H1 (cell line): Measurements from ENCODE around the gene SLC24A3. TPM values are rescaled to one million over a fixed set of nuclear protein-coding genes. Genes with fewer than 3 reads are reported as not detected.

Experiments
- ZNF274 ChIP-seq: IDR thresholded peaks from 2 replicates; pipeline ENCODE4 v1.7.0; 2012; ENCODE audit warnings: low read length, borderline replicate concordance; ENCODE audit errors: extremely low read depth
- polyA plus RNA-seq, 7 experiments: library from polyadenylated mRNA; depleted of rRNA in 3 of 7; stranded (reverse) in 5 of 7; unstranded in 2 of 7; fragments of >200 nt in 5 of 7; fragments of 200-250 nt in 2 of 7; gene quantifications; 1 replicate in 5 of 7; 2 replicates in 1 of 7; 4 replicates in 1 of 7; pipeline versions ENCODE4 v1.2.1 to v1.2.3, GENCODE V29; 2011 to 2013; ENCODE audit warnings: missing spikeins in 2 of 7, mixed read lengths in 2 of 7
- total RNA-seq: library from RNA; stranded (reverse); fragmentation: NEBNext Ultra II Directional; extraction: Animal tissue kit (Norgen Biotek cat#: 25700); gene quantifications from 2 replicates; pipeline ENCODE4 v1.2.1, GENCODE V29; 2021

The SLC24A3 gene
- total and polyA plus RNA-seq, 2 of the 8 experiments (the other 6 are each of a cell fraction or from before 2014, with no cell fraction given) = 4.5 to 6.3 TPM

DNA sequence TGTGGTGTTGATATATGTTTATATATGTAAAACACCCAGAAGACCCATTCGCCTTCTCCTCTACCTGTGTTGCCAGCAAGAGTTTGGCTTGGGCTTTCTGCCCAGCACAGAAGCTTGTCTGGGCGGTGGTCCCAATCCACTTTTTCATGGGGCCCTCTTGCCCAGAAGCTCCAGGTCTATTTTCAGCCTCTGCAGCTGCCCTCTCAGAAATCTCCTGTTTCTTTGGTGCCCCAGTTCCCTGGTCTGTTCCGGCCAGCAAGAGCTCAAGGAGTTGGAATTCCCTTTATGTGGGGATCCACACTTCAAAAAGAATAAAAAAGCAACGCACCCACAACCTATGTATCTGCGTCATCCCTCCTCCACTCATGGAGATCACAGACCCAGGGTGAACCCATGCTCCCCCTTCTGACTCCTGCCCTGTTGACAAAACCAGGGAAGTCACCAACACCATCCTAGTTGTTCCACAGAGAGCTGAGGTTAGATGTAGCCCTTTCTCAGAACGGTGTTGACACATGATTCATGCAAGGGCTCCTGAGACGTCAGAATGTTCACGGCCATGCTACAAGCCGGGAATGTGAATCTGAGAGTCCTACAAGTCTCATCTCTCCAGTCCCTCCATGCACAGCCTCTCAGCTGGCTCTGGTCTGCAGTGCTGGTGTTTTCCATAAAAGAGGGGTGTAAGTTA, 388.8 kb downstream of the SLC24A3 start (continued):
- TF ChIP-seq ZNF274 = no peak
